GM19467 (cell line): ENCODE measurements around the gene TAF1D.
"Not testable (repeated sequence)": the region's sequence is repeated elsewhere in the genome, so short reads cannot be mapped to it uniquely, and the experiment has no call there.

ENCODE experiments used
- ATAC-seq: cut with Tn5 transposase; IDR thresholded peaks from one replicate; pipeline ENCODE4 v1.9.1; 2021; ENCODE audit warnings: mild to moderate bottlenecking, moderate library complexity; ENCODE audit not compliant: unreplicated experiment

Gene TAF1D

DNA sequence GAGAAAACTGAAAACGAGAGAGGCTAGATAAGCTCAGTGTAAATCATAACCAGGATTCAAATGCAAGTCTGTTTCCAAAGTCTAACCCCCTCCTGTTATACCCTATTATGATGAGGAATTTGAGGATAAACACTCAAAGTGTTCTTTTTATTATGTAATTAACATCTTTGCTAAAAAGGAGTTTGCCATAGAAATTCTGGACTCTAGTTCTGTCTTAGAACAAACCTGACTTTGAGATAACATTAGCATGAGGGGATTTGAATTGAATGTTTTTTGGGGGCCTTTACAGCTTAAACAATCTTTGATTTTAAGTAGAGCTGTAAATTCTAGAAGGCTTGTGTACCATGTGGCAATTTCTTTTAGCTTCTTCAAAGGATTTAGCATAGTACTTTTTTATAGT lies 9.7 kb upstream of the TAF1D start:
- ATAC-seq, result no peak

DNA sequence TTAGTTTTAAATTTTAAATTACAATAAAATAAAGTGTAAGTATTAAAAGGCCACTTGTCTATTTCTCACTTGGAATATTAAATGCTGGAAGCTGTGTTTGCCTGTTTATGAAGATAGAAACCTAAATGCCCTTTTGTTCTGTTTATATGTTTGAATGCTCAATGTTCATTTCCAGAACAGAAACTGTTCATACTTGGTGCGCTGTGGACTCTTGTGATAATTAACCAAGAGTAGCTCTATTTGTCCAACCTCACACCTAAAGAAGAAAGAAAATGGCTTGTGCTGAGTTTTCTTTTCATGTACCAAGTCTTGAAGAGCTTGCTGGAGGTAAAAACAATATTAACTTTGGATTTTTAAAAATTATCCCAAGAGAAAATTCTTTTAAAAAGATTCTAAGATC lies 5.8 kb upstream of the TAF1D start:
- ATAC-seq, result peak; percentile 88

DNA sequence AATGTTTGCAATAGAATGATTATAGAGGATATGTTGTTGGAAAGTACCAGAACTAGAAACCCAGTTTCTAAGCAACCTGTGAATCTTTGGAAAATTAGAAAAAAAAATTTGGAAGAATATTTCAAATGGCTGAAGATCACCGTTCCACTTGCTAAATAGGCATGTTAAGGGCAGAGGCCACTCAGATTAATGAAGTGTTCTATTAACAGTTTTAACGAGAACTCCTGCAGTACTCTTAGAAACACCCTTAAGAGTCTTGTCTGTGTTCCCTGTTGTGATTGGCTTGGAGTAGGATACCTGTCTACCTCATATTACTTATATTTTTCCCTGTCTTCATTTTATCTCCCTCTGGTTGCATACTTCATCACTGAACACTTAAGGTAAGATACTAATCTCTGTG lies 4.8 kb upstream of the TAF1D start:
- ATAC-seq, result no peak

DNA sequence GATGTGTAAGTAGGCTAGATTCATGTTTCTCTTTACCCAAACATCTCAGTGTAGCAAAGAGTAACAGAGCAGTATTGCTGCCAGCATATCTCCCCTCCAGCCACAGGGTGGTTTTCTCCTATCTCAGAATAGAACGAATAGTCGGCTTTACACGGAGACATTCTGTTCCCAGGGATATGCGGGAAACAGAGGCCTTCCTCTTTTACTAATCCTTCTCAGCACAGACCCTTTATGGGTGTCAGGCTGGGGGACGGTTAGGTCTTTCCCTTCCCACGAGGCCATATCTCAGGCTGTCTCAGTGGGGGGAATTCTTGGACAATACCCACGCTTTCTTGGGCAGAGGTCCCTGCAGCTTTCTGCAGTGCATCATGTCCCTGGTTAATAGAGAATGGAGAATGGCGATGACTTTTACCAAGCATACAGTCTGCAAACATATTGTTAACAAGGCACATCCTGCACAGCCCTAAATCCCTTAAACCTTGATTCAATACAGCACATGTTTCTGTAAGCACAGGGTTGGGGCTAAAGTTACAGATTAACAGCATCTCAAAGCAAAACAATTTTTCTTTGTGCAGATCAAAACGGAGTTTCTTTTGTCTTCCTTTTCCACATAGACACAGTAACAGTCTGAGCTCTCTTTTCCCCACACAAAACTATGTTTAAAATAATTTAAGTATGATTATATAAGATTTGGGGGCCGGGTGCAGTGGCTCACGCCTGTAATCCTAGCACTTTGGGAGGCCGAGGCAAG lies 3.9 kb upstream of the TAF1D start:
- not testable (repeated sequence) for ATAC-seq

DNA sequence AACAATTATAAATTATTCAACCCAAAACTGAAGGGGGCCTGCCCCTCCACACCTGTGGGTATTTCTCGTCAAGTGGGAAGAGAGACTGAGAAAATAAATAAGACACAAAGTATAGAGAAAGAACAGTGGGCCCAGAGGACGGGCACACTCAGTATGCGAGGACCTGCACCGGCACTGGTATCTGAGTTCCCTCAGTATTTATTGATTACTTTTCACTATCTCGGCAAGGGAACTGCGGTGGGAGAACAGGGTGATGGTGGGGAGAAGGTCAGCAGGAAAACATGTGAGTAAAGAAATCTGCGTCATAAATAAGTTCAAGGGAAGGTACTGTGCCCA lies 3.3 kb upstream of the TAF1D start:
- no peak for ATAC-seq

DNA sequence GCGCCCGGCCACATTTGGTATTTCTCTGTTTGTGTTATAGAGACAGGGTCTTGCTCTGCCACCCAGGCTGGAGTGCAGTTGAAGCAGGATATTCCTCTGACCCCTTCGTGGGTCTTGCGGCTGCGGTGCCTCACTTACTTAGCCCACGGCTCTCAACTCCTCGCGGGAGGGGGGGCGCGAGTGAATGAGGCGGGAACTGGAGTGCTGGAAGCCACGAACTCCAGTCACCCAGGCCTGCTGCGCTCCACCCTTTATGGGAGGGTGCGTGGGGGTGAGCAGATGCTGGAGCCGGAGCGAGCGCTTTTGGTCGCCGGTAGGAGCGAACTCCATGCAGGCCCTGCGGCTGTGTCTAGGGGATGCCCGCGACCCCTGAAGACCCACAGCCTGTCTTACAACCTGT lies 2.0 kb upstream of the TAF1D start:
- no peak for ATAC-seq

DNA sequence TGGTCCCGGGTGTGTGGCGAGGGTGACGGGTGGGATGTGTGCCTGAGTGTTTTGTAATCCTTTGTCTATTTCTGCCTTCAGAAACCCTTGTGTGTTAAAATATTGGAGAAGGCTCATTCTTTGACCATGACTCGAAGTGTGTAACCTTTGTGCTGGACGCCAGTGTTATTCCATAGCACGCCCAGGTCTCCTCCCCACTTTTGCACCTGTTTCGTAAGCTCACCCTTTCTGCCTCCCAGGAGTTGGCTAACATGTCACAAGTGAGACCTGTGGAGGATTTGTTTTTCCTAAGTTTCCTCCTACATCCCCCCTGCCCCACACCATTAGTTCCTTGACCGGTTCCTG lies 559 bp upstream of the TAF1D start:
- ATAC-seq, result peak; percentile 16

DNA sequence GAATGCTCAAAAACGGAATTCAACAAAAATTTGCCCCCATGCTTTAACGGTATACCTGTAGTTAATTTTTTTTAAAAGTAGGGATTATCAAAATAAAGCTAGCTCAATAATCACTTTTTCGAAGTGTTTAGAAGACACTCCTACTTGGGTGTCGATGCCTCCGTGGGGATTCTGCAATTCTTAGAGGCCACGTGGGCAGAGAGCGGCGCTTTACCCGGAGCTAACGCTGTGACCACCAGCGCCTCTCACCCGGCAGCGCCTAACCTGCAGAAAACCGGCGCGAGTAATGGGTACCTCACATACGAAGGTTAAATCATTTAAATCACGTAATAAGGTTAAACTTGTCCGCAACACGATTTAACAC lies 583 bp downstream of the TAF1D start:
- no peak for ATAC-seq

DNA sequence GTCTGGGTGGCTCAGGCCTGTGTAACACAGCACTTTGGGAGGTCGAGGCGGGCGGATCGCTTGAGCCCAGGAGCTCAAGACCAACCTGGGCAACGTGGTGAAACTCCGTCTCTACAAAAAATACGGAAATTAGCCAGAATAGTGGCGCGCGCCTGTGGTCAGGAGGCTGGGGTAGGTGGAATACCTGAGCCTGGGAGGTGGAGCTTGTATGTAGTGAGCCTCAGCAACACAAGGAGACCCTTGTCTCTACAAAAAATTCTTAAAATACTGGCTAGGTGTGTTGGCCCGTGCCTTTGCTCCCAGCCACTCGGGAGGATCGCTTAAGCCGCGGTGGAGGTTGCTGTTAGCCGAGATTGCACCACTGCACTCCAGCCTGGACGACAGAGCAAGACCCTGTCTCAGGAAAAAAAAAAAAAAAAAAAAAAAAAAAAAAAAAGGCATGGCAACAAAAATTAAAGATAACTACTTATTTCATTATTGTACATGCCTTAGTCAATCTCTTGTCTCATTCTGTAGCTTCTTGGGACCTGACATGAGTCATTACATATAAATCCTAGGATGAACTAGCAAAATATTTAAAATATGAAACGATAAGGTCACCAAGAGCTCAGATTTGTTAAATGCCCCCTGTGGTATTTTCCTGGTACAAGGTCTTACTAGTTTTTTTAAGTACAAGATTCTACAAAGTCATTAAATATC lies 1.1 kb downstream of the TAF1D start:
- ATAC-seq, result no peak

DNA sequence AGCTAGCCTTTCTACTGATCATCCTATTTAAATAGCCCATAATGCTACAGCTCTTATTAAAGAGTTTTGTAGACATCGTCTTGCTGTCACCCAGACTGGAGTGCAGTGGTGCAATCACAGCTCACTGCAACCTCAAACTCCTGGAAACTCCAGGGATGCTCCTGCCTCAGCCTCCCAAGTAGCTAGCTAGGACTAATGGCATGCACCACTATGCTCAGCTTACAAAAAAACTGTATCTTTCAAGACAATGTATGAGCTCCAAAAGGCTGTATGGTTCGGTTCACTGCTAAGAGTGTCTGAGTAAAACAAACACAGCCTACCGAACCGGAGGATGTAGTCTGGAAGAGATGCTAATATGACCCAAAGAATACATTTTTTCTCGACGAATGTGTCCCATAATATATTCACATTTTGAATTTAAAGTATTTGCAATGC lies 2.6 kb downstream of the TAF1D start:
- no peak for ATAC-seq

DNA sequence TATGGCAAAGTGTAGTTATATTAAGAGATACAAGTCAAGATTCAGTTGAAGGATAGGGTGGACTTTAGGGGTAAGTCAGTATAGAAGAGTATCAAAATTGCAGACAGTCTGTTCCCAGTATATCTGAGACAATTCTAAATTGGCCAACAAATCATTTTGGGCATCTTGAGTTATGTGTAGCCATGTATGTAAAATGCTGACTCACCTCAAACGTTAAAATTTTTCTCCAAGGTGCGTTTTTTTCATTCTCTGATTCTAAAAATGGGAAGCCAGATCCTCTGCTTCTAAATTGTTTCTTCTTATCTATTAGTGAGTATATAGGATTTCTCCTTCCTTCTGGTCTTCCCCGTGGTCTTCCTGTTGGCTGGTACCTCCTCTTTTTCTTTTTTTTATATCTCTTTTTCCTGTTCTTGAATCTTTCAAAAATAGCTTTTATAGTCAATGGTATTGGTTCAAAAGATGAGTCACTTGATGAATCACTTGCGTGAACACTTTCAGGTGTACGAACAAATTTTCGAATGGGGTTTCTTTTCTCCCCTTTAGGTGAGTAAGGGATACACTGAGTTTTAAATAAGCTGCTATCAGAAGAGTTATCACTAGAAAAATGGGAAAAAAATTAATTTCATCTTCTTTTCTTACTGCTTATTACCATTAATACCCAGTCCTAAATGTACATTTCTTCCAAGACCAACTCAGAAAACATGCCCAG lies 3.2 kb downstream of the TAF1D start:
- ATAC-seq, result no peak

DNA sequence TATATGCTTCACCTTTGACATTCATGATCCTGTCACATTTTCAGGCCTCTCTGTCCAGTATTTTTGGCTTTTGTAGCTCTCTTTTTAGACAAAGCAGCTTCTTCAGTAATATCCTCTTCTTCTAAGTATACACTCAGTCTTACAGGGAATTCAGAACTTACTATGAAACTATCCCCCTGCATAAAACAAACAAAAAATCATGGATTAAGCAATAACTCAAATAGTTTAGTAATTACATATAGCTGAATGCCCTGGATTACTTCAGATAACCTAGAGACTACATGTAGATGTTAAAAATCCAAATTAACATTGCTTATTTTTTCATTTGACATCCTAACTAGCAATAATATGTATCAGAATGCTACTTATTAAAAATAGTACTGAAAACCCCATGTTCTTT lies 5.2 kb downstream of the TAF1D start:
- ATAC-seq, result no peak

DNA sequence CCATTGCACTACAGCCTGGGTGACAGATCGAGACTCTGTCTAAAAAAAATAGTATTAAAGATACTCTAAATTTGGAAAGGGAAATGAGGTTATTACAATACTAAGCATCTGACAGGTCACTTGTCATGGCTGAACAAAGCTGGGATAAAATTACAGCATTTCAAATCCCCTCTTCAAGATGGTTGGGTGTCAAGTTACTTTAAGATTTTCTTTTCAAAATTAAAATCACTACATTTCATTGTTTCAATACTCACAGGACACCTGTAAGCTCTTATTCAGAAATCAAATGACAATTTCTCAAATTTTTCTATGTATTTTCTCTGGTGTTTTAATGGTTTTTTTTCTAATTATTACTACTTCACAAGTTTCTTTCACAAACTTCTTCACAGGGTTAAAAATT lies 5.7 kb downstream of the TAF1D start:
- no peak for ATAC-seq

DNA sequence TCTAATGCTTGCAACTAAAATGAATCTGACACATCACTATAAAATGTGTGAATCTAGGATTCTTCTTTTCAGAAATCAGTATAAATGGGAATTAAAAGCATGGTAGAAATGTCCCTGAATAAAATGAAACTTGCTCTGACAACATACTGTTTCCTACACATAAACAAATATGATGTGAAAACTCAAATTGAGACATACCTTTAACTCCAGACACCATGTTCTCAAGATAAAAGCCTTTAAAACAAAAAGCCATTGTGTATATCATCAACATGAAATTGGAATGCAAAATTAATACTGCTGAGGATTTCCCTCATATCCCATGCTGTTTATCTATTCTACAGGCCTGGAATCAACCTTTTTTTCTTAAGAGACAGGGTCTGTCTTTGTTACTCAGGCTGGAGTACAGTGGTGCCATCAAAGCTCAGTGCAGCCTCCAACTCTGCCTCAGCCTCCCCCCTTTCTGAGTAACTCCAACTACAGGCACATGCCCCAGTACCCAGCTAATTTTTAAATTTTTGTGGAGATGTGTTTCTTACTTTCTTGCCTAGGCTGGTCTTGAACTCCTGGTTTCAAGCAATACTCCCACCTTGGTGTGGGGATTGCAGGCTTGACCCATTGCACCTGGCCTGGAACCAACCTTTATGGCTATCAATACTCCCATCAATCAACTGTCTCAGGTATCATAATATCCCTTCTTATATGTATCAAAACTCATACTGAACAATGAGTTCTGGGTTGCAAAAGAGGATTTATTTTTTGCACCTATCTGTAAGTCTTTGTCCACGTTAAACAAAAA lies 6.7 kb downstream of the TAF1D start:
- ATAC-seq, result no peak

DNA sequence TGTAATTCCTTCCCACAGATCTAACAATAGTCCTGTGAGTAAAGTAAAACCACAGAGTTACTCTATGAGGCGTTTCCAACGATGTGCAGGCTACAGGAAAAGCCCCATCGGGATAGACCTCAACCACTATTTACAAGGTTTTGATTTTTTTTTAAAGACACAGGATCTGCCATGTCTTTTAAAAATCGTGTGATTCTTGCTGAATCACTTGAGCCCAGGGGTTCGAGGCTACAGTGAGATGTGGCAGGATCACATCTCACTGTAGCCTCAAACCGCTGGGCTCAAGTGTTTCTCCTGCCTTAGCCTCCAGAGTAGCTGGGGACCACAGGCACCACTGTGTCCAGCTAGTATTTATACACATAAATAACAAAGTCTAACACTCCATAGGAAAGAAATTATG lies 7.8 kb downstream of the TAF1D start:
- no peak for ATAC-seq

DNA sequence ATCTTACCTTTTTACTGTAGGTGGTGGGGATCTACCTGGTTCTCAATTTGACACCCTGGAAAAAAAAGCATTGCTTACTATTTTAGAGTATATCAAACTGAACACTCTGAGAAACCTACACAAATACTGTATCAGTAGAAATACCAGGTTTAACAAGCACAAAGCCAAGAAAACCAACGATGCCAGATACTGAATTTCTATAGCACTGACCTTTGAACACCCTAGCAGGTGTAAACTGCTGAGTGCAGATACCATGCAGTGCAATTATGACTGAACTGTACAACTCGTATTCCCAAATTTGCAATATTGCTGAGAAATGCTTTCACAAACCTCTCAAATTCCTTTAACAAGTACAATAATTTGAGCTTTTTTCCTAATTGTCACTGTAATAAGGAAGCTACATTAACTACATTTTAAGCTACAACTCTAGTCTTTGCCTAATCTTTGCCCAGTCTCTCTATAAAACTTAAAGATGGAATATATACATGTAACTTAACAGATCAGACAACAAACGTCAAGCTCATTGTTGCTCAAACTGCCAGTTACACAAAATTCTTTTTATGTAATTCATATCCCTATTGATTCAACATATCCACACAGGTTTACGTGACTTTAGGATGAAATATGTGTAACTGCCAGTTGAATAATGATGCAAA lies 8.9 kb downstream of the TAF1D start:
- ATAC-seq, result no peak

DNA sequence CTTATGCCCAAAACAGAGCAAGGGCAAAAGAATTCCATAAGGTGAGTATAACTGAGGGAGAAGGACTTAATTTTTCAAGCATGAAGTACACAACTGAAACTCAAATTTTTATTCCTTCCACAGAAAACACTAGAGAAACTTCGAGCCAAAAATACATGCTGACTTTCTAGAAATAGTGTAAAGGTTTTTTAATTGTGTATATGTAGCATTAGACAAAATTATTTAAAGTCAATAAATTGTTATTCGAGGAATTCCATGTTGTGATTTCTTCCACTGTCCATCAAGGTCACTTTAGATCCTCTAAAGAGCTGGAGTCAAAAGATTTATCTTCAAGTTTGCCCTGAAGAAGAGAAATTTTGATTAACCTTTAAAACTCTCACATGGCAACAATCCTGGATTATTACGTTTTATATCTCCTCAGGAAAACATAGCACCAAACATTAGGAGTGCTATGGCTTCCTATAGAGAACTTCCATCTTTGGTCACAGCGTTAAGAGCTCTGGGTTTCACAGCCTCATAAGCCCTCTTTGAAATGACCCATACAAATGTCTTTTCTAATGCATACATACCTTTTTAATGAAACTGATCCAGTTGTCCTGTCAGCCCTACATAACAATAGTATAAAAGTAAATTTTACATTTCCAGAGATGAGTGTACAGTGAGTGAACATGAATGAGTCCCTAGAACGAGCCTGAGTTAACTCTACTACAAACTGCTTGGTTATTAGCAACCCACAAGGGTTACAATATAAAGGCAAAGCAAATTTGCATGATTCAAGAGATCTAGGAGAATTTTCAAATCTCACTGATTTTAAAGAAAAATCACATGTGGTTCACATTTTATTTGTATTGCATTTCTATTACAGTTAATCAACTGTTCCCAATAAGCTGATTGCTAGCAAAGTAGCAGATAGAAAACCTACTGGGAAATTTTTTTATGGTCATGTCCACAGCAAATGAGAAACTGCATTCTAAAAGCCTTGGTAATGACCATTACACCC lies 10.9 kb downstream of the TAF1D start:
- no peak for ATAC-seq

DNA sequence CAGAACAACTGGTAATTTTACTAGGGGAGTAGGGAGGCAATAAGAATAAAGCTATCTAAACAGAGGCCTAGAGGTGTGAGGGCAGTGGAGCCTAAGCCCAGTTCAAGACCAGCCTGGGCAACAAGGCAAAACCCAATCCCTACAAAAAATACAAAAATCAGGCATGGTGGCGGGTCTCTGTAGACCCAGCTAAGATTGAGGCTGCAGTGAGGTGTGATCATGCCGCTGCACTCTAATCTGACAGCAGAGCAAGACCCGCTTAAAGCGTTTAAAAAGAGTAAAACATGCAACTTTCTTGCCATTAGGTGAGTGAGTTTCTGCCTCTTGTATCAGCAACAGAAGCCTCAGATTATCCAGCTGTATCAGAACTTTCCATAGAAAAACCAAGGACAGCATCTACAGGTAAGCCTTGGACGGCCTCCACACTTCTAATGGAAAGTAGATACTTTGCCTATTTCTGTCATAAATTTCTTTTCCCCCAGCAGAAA lies 12.1 kb downstream of the TAF1D start:
- no peak for ATAC-seq

DNA sequence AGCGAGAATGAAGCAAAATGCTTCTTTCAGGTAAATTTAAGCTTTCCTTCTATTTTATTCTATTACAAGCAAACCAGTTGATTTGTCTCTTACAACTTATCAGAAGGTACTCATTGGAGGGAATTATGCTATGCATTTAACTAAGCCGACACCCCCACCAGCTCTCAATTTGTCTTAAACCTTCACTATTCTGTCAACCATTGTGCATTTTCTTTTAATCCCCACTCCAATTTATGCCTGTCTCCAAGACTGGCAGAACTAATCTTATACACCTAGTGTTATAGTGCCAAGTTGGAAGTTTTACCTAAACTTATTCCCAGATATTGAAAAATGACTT lies 12.5 kb downstream of the TAF1D start:
- no peak for ATAC-seq
